ENCODE data around the gene RAPGEF5.

- TF ChIP-seq POLR2A (IDR thresholded peaks at IDR 0.05; ENCODE audit: low read length) = no peak
- no peak for TF ChIP-seq GATA1 (IDR thresholded peaks at IDR 0.05; ENCODE audit: low read depth, low read length)
These were observed 219.5 kb downstream of the RAPGEF5 start for GRCh38 chr7:22137466-22137865.

All from erythroblast (primary cell).